ENCODE measurements around the gene MED9.
"Not testable (repeated sequence)": the region's sequence is repeated elsewhere in the genome, so short reads cannot be mapped to it uniquely, and the experiment has no call there.

MED9 gene

GRCh38 chr17:17455173-17455572, 21.6 kb upstream of the MED9 start:
- DNase-seq (ENCODE audit: low read depth), result no peak

- no peak for DNase-seq (ENCODE audit: low read depth)
Observed at GRCh38 chr17:17456251-17456650, 20.5 kb upstream of the MED9 start.

GRCh38 chr17:17457680-17458079, 19.1 kb upstream of the MED9 start:
- no peak for DNase-seq (ENCODE audit: low read depth)

- no peak for DNase-seq (ENCODE audit: low read depth)
Observed at GRCh38 chr17:17460038-17460437, 16.8 kb upstream of the MED9 start.

- no peak for DNase-seq (ENCODE audit: low read depth)
Observed at GRCh38 chr17:17462048-17462824, 14.6 kb upstream of the MED9 start.

GRCh38 chr17:17463821-17464220, 13.0 kb upstream of the MED9 start:
- DNase-seq (ENCODE audit: low read depth), result no peak

GRCh38 chr17:17465878-17466277, 10.9 kb upstream of the MED9 start:
- DNase-seq (ENCODE audit: low read depth), result not testable (repeated sequence)

- no peak for DNase-seq (ENCODE audit: low read depth)
Observed at GRCh38 chr17:17466511-17466910, 10.3 kb upstream of the MED9 start.

GRCh38 chr17:17467016-17467415, 9.8 kb upstream of the MED9 start:
- no peak for DNase-seq (ENCODE audit: low read depth)

- no peak for DNase-seq (ENCODE audit: low read depth)
Observed at GRCh38 chr17:17467720-17468119, 9.1 kb upstream of the MED9 start.

GRCh38 chr17:17468217-17469010, 8.4 kb upstream of the MED9 start:
- no peak for DNase-seq (ENCODE audit: low read depth)

- DNase-seq (ENCODE audit: low read depth), result no peak
Observed at GRCh38 chr17:17469358-17469757, 7.4 kb upstream of the MED9 start.

GRCh38 chr17:17469996-17470395, 6.8 kb upstream of the MED9 start:
- no peak for DNase-seq (ENCODE audit: low read depth)

GRCh38 chr17:17472333-17472920, 4.4 kb upstream of the MED9 start:
- no peak for DNase-seq (ENCODE audit: low read depth)

- no peak for DNase-seq (ENCODE audit: low read depth)
Observed at GRCh38 chr17:17474341-17474740, 2.5 kb upstream of the MED9 start.

GRCh38 chr17:17479209-17479608, 2.4 kb downstream of the MED9 start:
- DNase-seq (ENCODE audit: low read depth), result no peak

- DNase-seq (ENCODE audit: low read depth), result no peak
Observed at GRCh38 chr17:17480593-17481148, 3.9 kb downstream of the MED9 start.

GRCh38 chr17:17481860-17482259, 5.1 kb downstream of the MED9 start:
- no peak for DNase-seq (ENCODE audit: low read depth)

- DNase-seq (ENCODE audit: low read depth), result no peak
Observed at GRCh38 chr17:17484451-17484899, 7.7 kb downstream of the MED9 start.

- DNase-seq (ENCODE audit: low read depth), result no peak
Observed at GRCh38 chr17:17485420-17485819, 8.6 kb downstream of the MED9 start.

- DNase-seq (ENCODE audit: low read depth), result not testable (repeated sequence)
Observed at GRCh38 chr17:17486416-17486815, 9.6 kb downstream of the MED9 start.

- DNase-seq (ENCODE audit: low read depth), result no peak
Observed at GRCh38 chr17:17487998-17488397, 11.2 kb downstream of the MED9 start.

Data from T follicular helper cell (primary cell).